ENCODE results near the gene F11R.
"Not testable (repeated sequence)": the region's sequence is repeated elsewhere in the genome, so short reads cannot be mapped to it uniquely, and the experiment has no call there.

The F11R gene

GRCh38 chr1:161016683-161017082, 4.3 kb downstream of the F11R start:
- in situ Hi-C loops (cut with HindIII; ENCODE audit: low sequenced_read_pairs) = not testable (repeated sequence)

GRCh38 chr1:161013488-161014230, 7.3 kb downstream of the F11R start:
- in situ Hi-C loops (cut with HindIII; ENCODE audit: low sequenced_read_pairs) = no loop called here

- in situ Hi-C loops (cut with HindIII; ENCODE audit: low sequenced_read_pairs) = no loop called here
Observed at GRCh38 chr1:161013131-161013487, 7.8 kb downstream of the F11R start.

GRCh38 chr1:161012420-161012819, 8.5 kb downstream of the F11R start:
- in situ Hi-C loops (cut with HindIII; ENCODE audit: low sequenced_read_pairs) = no loop called here

- in situ Hi-C loops (cut with HindIII; ENCODE audit: low sequenced_read_pairs) = no loop called here
Observed at GRCh38 chr1:161009602-161010211, 11.2 kb downstream of the F11R start.

GRCh38 chr1:161008869-161009510, 12.0 kb downstream of the F11R start:
- in situ Hi-C loops (cut with HindIII; ENCODE audit: low sequenced_read_pairs) = no loop called here

- in situ Hi-C loops (cut with HindIII; ENCODE audit: low sequenced_read_pairs) = no loop called here
Observed at GRCh38 chr1:161007369-161007768, 13.6 kb downstream of the F11R start.

- in situ Hi-C loops (cut with HindIII; ENCODE audit: low sequenced_read_pairs) = no loop called here
Observed at GRCh38 chr1:161006563-161006962, 14.4 kb downstream of the F11R start.

- in situ Hi-C loops (cut with HindIII; ENCODE audit: low sequenced_read_pairs) = loop anchor here (5.0 kb wide), 1 partner anchor 91 kb away; no protein-coding TSS in a partner anchor
Observed at GRCh38 chr1:161001525-161001924, 19.4 kb downstream of the F11R start.

GRCh38 chr1:161000736-161001480, 20.0 kb downstream of the F11R start:
- in situ Hi-C loops (cut with HindIII; ENCODE audit: low sequenced_read_pairs) = loop anchor here (5.0 kb wide), 1 partner anchor 91 kb away; no protein-coding TSS in a partner anchor

- in situ Hi-C loops (cut with HindIII; ENCODE audit: low sequenced_read_pairs) = no loop called here
Observed at GRCh38 chr1:160999376-160999775, 21.6 kb downstream of the F11R start.

- in situ Hi-C loops (cut with HindIII; ENCODE audit: low sequenced_read_pairs) = no loop called here
Observed at GRCh38 chr1:160997323-160998038, 23.5 kb downstream of the F11R start.

- in situ Hi-C loops (cut with HindIII; ENCODE audit: low sequenced_read_pairs) = no loop called here
Observed at GRCh38 chr1:160996178-160996577, 24.8 kb downstream of the F11R start.

- in situ Hi-C loops (cut with HindIII; ENCODE audit: low sequenced_read_pairs) = no loop called here
Observed at GRCh38 chr1:160993544-160994193, 27.3 kb downstream of the F11R start.

- in situ Hi-C loops (cut with HindIII; ENCODE audit: low sequenced_read_pairs) = not testable (repeated sequence)
Observed at GRCh38 chr1:160992036-160992435, 28.9 kb downstream of the F11R start.

- in situ Hi-C loops (cut with HindIII; ENCODE audit: low sequenced_read_pairs) = no loop called here
Observed at GRCh38 chr1:160987359-160988050, 33.4 kb downstream of the F11R start.

- in situ Hi-C loops (cut with HindIII; ENCODE audit: low sequenced_read_pairs) = no loop called here
Observed at GRCh38 chr1:160985723-160986122, 35.2 kb downstream of the F11R start.

GRCh38 chr1:160981584-160982411, 39.2 kb downstream of the F11R start:
- in situ Hi-C loops (cut with HindIII; ENCODE audit: low sequenced_read_pairs) = no loop called here

GRCh38 chr1:160979286-160979685, 41.7 kb downstream of the F11R start:
- in situ Hi-C loops (cut with HindIII; ENCODE audit: low sequenced_read_pairs) = no loop called here

All from endothelial cell of hepatic sinusoid (primary cell).